Measurements from ENCODE around the gene KRT80.

KRT80 gene

GRCh38 chr12:52151153-52151836 is 40.5 kb downstream of the KRT80 start:
- no peak for DNase-seq

- DNase-seq, result no peak
These were observed 42.1 kb downstream of the KRT80 start for GRCh38 chr12:52149651-52150241.

GRCh38 chr12:52149182-52149641 is 42.6 kb downstream of the KRT80 start:
- no peak for DNase-seq

- peak; percentile 22 for DNase-seq
These were observed 43.2 kb downstream of the KRT80 start for GRCh38 chr12:52148464-52149181.

GRCh38 chr12:52147964-52148463 is 43.8 kb downstream of the KRT80 start:
- no peak for DNase-seq

- no peak for DNase-seq
These were observed 44.3 kb downstream of the KRT80 start for GRCh38 chr12:52147367-52147963.

- no peak for DNase-seq
These were observed 44.9 kb downstream of the KRT80 start for GRCh38 chr12:52146822-52147366.

- no peak for DNase-seq
These were observed 45.6 kb downstream of the KRT80 start for GRCh38 chr12:52146089-52146821.

GRCh38 chr12:52145228-52146088 is 46.4 kb downstream of the KRT80 start:
- DNase-seq, result no peak

GRCh38 chr12:52144512-52145227 is 47.1 kb downstream of the KRT80 start:
- no peak for DNase-seq

GRCh38 chr12:52142431-52142830 is 49.4 kb downstream of the KRT80 start:
- no peak for DNase-seq

GRCh38 chr12:52141875-52142274 is 49.9 kb downstream of the KRT80 start:
- no peak for DNase-seq

GRCh38 chr12:52141306-52141705 is 50.5 kb downstream of the KRT80 start:
- DNase-seq, result no peak

GRCh38 chr12:52139579-52140062 is 52.2 kb downstream of the KRT80 start:
- DNase-seq, result peak; percentile 66

- no peak for DNase-seq
These were observed 52.7 kb downstream of the KRT80 start for GRCh38 chr12:52139147-52139546.

- no peak for DNase-seq
These were observed 54.1 kb downstream of the KRT80 start for GRCh38 chr12:52137746-52138145.

GRCh38 chr12:52132754-52133161 is 59.1 kb downstream of the KRT80 start:
- DNase-seq, result no peak

- DNase-seq, result peak; percentile 96
These were observed 61.1 kb downstream of the KRT80 start for GRCh38 chr12:52130711-52131110.

GRCh38 chr12:52127683-52128450 is 63.9 kb downstream of the KRT80 start:
- no peak for DNase-seq
